NCI-H2196 treated with DMSO at 0.1 percent for 48 hours (cell line): ENCODE results near the gene DPF3.

Experiments used
- DNase-seq: peaks from one replicate; lab custom pipeline; 2025; ENCODE audit not compliant: unreplicated experiment; lab: John Stamatoyannopoulos, UW

The DPF3 gene

DNA sequence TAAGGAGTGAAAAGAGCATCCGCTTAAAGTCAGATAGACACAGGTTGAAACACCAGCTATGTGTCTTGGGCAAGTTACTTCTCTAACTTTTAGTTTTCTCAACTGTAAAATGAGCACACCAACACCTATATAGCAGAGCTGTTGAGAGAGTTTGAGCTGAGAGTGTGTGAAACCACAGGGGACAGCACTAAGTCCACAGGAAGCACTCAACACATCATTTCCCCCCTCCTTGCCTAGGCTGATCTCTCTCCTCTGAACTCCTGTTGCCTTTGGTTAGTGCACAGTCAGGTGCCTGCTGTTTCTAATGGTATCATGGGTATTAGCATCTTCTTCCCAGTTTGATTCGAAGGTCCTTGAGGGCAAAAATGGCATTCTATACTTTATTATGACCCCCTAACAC, 176.7 kb downstream of the DPF3 start:
- no peak for DNase-seq

DNA sequence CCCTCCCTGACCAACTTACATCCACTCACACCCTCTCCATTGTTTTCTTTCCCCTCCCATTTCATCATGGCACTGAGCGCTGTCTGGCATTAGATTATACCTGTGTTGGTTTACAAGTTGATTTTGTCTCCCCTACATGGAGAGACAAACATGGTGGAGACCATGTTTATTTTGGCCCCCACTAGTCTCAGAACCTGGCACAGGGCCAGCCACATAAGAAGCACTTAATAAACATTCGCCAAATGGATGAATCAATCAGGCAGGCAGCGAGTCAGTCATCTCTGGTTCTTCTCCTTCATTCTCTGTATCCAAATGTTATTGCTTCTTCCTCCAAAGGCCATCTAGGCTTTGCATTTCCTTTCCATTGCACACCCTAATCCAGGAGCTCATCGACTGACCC, 177.4 kb downstream of the DPF3 start:
- DNase-seq = no peak

DNA sequence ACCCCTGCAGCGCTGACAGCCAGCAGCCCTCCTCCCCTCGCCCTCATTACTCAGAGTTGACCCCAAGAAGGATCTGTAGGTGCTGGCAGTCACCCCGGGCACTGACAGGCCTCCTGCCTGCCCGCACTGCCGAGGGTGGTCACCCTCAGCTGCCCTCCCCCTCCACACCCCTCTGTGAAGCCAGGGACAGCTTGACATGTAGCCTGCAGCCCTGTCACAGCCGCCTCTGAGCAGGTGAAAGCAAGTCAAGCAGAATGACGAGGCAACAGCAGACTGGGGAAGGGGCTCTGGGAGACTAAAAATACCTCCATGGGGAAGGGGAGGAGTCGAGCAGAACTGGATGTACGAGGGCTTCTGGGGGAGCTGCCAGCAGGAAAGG, 178.1 kb downstream of the DPF3 start:
- no peak for DNase-seq

DNA sequence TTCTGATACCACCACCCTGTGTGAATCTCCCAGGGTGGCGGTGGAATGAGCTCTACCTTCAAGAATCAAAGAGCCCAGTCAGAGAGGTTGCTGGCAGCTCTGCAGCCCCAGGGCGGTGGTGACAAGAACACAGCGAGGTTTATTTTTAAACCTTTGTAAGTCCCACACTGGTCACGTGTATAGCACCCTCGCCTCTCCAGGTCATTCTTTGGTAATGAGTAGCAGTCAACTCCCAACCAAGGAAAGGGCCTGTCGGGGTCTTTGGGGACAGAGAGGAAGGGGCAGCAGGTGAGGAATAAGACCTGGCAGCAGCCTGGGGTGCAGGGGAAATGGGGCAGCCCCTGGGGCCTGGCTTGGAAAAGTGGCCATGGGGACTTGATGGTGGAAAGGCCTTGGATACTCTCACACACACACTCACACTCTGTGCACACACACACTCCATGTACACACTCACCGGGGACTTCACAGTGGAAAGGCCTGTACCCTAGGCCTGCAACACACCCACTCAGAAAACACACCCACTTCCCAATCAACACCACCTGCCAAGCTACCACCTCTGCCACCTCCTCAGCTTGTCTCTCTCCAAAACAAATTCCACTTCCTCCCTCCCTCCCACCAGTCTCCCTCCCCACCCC, 178.6 kb downstream of the DPF3 start:
- DNase-seq = no peak

DNA sequence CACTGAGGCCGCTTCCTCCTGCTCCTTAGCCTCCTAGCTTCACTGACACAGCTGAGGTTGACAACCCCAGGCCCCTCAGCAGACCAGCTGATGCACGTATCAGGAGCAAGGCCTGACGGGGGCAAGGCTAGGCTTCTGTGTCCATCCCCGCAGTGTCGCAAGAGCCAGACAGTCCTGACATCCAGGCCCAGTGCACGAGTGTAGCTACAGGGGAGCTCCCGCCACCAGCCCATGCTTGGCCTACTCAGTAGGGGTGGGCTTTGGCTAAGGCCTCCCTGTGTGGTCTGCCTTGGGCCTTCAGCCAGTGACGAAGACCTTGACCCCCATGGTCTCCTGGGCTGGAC, 179.1 kb downstream of the DPF3 start:
- no peak for DNase-seq

DNA sequence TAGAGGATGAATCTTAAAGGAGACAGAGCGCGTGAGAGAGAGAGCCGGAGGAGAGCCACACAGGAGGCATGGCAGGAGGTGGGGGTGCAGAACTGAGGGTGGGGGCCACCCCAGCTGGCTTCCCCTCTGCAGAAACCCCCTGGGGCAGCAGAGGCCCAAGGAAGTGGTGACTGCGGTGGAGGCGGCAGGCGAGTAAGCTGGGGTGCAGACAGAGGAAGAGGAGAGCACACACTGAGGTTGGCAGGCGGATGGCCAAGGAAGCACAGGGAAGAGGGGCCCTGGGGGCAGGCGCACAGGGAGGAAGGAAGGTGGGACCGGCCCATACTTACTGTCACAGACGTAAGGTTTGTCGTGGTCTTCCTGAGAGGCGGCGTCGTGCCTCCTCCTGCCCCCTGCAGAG, 179.8 kb downstream of the DPF3 start:
- DNase-seq = no peak

DNA sequence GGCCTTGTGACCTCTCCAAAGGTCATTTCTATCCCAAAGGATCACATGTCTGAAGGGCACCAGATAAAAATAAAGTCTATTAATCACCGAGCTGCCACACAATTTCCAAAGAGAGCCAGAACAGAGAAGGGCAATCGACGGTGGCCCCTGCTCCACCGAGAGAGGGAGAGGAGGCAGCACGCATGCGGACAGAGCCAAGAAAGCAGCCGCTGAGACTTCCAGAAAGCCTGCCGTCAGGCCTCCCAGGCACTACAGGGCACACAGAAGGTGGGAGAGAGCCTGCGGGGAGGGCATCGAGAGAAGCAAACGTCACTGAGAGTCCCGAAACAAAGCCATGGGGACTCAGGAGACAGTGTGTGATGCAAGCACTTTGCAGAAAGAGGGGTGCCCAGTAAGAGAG, 182.0 kb downstream of the DPF3 start:
- no peak for DNase-seq

DNA sequence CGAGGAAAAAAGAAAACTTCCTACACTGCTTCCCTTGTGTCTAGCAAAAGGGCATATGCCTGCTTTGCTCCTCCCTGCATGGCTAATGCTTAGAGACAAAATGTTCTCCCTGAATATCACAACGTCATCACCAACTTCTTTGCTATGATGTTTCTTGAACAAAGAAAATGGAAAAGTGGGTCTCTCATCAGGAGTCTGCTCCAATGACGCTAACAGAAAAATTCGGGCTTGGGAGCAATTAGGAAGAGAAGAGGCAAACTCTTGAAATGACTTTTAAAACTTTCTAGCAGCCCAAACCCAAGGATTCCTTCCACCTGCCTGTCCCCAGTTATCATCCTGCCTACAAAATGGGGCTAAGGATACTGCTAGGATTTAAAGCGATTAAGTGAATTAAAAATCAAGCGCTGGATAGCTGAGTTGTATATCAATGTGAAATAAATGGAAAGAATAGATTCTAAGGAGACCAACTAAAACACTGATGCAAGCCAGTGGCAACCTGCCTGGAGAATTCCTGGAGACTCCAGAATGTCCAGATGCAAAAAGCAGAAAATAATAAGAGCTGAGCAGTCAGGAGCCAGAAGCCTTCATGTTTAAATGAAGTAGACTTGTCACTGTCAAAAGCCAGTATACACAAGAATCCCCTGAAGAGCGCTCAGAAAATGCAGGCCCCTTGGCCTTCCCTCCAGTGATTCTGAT, 183.8 kb downstream of the DPF3 start:
- DNase-seq = no peak

DNA sequence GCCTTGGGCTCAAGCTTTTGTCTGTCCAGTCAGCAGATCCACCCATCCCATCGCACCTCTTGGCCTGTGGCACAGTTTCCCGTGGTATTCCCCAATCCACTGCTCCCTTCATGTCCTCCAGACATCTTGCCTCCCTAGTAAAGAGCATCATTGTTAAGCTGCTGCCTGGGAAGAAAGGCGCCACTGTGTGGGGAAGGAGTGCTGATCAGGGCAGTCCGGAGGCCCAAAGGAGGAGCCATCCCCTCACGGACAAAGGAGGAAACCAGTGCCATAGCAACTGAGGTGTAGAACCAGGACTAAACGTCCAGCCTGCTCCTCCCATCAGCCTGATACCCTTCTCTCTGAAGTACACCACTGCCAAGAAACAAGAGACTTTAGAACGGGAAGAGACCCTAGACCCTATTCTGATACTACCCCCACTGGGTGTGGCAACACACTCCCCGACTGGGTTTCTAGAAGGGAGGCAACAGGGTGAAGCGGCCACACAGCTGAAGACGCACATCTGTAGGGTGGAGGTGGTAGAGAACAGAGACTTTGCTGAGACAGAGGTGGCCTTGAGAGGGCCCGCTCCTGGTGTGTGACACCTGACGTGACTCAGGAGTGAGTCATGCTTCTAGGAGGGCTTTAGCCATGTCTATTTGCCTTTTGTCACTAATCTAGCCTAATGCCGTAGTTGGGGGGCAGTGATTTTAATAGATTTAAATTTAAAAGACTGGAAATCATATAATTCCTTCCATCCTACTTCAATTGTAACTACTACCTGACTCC, 185.0 kb downstream of the DPF3 start:
- no peak for DNase-seq

DNA sequence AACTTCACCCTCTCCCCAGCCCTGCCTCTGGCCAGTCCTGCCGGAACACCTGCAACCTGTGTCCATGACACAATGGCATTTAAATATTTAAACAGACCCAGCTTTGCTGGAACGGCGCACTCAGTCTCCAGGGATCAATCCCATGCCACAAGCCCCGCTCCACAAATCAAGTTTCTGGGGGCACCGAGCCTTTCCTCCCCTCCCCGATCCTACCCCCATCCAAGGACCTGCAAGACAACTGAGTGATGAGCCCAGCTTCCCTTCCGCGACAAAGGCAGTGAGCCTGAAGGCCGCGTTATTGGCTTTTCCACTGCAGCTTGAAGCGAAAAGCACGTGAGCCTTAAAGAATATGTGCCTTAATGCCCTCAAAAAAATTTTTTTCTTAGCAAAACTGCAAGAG, 185.7 kb downstream of the DPF3 start:
- DNase-seq = no peak

DNA sequence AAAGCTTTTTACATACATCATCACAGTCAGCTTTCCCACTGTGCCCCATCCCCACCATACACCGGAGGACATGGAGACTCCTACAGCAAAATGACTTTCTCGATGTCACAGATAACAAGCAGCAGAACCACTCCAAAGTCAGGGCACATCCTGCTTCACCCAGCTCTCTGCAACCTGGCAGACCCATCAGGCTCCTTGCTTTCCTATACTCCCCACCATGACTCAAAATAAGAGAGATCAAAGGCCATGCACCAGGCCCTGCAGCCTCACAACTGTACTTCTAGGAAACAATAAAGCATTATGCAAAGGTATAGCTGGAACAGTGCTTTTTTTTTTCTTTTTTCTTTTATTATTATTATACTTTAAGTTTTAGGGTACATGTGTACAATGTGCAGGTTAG, 187.4 kb downstream of the DPF3 start:
- no peak for DNase-seq

DNA sequence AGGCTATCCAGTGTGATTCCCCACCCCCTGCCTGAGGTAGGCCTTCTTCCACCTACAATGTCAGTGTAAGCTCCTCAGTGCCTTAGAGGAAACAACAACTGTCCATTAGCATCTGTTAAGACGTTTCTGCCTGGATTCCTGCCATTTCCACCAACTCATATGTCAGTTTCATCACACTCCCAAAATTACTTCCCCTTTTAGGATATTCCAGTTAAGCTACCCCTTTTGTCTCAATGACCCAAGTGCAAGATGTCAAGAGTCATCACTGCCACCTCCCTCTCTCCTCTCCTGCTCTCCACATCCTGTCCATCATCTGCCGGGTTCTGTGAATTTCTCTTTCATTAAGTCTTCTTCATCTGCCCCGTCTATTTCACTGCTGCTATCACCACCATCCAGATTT, 189.4 kb downstream of the DPF3 start:
- DNase-seq = no peak

DNA sequence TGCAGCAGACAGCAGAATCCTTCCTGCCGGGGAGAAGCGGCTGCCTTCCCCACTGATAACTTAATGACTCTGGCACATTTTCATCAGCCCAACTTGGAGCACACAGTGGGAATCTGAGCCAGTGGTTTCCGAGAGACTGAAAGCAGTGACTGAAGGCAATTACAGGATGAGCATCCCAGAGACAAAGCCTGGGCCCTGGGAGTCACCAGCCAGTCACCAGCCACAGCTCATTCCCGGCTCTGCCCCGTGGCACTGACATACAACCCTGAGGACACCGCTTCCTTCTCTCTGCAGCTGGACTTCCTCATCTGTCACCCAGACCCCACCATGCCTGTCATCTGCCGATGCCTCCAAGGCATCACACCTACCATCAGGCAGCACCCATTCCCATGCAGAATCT, 192.3 kb downstream of the DPF3 start:
- no peak for DNase-seq

DNA sequence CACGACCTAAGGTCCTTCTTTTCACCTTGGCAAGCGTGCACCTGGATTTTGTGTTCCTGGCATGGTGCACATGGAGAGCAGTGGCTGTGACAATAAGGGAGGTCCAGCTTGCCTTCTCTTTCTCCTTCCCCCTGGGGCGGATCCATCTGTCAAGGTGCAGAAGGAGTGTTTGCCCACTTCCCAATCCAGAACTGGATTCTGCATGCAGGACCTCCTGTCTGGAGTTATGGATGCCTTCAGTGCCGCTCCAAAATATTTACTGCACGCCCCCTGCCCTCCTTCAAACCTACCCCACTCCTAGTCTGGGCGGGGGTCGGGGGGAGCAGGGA, 192.7 kb downstream of the DPF3 start:
- no peak for DNase-seq

DNA sequence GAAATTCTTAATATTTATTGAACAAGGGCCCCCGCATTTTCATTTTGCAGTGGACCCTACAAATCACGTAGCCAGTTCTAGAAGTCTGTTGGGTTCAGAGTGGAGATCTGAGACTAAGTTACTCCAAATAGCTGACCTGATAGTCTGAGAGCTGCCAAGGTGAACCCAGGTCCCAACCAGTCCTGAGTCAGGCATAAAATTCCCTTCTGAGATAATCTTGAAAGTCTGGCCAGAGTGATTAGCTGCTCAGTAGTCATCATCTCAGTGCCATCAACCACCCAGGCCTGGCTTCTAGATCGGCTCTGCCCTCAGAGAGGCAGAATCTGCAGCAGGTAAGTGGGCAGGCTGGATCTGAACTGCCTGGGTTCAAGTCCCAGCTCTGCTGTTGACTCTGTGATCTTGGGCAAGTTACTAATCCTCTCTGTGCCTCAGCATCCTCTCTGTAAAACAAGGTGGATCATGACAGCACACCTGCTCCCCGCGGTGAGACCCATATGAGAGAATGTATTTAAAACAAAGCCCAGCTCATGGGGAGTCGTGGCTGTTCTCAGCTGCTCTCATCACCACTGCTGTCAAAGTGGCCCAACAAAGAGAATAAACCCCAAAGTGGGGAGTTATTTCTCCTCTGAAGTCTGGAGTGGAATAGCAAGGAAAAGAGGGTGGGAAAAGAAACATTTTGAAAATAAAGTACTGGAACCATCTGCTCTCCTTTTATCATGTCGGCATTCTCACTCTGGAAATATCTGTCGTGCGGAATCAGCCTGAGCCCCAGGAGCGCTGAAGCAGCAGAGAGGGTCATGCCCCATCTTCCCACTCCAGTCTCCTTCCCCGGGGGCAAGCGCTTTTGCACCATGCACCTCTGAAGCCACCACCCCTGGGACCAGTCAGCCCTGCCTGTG, 193.3 kb downstream of the DPF3 start:
- DNase-seq = no peak

DNA sequence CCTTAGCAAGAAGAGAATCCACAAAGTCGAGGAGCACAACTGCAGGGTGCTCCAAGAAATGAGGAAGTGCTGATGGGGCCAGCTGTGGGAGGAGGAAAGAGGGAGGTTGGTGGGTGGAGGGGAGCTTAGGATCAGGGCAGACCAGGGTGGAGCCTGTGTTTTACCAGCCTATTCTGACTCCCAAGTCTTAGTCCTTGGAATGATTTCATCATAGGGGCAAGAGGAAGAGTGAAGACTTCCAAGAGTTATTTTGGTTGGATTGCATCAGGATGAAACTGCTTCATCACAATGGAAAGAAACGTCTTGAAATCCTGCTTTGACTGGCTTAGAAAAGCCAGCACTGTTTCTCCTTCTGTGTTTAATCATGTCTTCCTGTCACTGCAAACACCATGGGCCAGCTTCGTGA, 194.0 kb downstream of the DPF3 start:
- DNase-seq = no peak

DNA sequence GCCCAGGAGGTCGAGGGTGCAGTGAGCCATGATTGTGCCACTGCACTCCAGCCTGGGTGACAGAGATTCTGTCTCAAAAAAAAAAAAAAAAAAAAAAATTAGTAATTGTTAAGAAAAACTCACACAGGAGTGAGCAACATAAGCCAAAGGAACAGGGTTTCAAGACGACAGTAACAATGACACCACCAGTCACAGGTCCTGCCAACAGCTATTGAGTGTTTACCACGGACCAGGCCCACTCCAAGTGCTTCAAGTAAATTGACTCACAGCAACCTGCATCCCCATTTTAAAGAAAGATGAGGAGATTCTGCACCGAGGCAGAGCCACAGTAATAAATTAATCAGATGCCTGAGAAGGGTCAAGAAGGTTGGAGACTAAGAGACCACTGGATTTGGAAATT, 194.5 kb downstream of the DPF3 start:
- no peak for DNase-seq

DNA sequence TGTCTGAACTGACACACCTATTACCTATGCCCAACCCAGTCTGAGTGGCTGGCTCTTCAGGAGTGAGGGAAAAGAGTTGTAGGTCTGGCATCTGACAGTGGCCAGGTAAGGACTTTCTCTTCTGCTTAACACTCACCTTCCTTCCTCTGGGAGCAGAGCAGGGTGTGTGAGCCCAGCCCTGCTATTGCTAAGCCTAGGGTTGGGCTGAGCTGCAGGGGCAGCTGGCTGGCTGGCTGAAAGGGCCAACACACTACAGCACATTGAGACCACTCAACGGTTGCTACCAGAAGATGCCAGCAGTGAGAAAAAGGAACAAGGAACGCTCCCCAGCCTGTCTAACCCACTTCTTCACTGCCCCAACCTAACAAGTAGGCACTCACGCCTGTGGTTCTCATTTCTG, 201.2 kb downstream of the DPF3 start:
- no peak for DNase-seq

DNA sequence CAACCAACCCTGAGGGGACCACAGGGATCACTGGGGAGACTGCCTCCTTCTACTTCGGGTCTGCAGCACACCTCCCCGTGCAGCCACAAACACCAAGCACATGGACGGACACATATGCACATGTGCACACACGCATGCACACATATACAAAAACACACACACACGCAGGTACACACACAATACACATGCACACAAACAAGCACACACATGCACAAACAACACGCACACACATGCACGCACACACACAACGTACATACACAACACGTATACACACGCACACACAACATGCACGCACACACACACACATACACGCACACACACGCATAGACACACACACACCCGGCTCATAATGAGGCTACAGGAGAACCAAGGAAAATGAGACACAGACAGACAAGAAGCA, 203.6 kb downstream of the DPF3 start:
- DNase-seq = no peak

DNA sequence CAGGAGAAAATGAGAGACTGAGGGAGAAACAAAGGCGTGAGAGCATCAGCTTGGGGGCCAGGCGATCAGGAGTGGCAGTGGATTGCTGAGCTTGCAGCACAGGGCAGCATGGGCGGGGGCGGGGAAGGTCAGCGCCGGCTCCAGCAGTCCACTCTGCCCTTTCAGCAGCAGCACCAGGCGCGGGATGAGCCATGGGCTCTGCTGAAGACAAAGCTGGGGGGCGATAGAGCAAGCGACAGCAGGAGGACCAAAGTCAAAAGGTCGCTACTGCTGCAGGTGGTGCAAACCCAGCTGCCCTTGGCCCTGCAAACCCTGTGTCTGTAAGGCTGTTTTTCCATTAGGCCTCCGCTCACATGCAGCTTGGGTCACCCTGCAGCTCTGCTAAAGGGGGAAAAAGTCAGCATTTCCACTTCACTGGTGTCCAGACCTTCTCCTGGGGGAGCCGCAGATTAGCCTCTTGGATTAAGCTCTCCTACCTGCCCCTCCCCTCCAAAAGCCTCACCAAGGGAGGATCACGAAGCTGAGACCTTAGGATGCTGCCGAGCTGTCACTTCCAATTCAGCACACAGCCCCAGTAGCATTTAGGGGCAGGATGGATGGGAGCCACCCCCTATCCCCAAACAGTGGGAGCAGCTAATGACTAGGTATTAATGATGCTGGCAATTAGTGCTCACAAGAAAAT, 204.8 kb downstream of the DPF3 start:
- DNase-seq = no peak

DNA sequence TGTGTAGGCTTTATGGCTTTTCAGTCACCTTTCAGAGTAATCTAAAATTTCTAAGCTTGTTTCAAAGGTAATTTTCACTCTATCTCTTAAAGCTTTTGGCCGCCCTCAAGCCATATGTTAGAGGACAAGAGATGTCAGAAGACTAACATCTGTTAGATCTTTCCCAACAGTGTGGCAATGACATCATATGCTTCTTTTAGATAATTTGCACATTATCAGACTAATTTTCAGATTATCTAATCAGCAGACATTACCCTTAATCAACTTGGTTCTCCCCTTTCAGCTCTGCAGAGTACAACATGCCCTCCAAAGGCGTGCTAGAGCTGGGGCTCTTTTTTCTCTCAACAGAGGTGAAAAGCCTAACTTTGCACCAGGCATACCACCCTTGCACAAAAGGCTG, 207.1 kb downstream of the DPF3 start:
- no peak for DNase-seq
